HG03039 (cell line): ENCODE results near the gene ASIC2.

Source experiments
- ATAC-seq: cut with Tn5 transposase; IDR thresholded peaks from one replicate; pipeline ENCODE4 v1.9.1; 2021; ENCODE audit warnings: mild to moderate bottlenecking, moderate library complexity; ENCODE audit not compliant: unreplicated experiment

The ASIC2 gene

DNA sequence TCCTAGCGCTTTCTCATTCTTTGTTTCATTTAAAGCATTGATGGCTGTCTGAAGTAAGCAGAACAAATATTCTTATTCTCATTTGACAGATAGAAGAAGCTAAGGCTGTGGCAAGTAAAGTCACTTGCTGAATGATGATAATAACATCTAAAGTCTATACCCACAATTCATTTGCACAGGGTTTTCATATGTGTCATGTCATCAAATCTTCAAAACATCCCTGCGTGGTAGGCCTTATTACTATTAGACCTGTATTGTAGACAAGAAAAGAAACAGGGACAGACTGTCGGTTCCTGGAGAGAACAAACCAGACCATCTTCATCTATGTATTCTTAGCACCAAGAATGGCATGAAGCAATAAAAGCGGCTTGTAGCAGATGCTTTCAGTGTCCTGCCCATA lies 85.9 kb downstream of the ASIC2 start:
- ATAC-seq: no peak

DNA sequence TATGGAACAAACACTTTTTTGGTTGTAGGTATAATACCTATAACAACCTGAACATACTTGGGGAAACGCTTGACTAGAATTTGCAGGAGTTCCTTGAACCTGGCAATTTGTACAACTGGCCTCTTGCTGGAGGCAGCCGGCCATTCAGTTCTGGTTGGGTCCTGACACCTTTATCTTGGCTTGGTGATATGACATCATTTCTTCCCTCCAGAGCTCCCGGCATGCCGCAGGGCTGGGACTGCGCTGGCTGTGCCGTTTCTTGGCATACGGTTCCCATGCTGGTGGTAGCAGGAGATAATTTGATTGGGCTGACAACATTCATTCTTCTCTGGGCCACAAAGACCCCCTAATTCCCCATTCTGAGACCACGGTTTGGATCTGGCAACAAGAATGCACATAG lies 87.5 kb downstream of the ASIC2 start:
- ATAC-seq: no peak

DNA sequence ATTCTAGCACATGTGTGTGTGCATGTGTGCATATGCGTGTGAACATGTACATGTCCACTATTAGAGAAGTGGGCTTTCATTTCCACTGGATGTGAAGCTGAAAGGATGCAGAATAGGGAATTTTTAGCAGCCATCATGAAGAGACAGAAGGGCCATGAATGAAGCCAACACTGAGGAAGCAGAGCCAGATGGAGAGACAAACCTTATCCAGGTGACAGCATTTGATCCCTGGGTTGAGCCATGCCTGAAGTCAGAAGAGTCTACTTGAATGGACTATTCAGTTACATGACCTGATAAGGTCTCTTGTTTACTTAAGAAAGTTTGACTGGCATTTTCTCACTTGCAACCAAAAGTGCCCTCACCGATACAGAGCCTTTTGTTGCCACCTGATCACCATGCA lies 88.4 kb downstream of the ASIC2 start:
- ATAC-seq: no peak

DNA sequence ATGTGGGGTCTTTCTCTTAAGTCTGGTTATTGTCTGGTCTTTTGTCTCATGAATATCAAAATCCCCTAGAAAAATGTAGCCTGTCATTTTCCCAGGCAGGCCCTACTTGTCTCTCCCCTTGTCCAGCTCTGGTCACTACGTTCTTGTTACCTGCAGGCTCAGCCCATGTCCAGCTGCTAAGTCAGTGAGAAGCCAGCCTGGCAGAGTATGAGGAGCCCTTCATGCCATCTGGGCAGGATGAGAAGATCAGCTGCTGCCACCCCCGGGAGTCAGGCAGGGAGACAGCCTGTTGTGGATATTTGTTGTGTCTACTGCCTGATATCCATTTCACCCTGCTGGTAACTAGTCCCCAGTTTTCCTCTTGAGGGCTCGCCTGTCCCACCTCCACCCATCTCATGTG lies 88.9 kb downstream of the ASIC2 start:
- no peak for ATAC-seq

DNA sequence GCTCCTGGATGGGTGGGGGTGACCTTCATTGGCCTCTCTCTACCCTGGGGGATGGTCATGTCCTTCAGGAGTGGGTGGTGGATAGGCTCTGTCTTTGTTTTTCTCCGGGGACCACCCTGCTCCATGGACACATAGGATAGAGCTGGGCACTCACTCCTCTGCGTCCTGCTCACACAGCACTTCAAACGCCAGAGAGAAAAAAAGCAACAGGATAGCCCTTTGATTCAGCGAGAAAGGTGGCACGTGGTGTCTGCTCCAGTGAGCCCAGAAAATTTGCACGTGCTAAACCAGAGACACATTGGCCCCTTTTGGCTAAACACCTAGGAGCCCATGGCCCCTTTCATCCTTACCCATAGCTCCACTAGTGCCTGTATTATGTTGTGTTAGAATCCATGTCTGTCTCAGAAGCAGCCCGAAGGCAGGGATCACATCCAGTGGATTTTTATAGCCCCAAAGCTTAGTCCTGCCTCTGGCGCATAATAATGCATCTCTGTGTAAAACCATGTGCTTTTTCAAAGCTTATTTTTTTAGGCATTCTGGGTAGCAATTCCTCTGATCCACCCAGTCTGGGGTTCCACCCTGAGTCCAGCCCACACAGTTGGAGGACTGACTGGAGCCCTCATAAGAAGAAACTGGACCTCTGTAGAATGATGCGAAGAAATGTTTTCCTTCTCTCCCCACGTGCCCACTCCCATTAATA lies 90.1 kb downstream of the ASIC2 start:
- no peak for ATAC-seq

DNA sequence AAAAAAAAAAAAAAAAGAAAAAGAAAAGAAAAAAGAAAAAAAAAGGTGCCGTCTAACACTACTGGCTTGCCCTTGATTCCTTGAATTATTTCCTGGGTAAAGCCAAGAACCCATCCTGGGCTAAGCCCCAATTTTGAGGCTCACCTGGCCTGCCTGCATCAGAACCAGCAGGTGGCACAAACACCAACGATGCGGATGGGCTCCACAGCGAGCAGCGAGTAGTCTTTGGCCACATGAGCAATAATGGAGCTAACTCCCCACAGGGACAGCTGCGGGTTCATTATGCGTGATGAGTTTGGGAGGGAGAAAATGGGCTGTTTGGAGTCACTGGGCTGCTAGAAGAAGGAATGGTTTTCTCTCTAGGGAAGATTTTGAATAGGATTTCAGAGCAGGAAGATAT lies 91.1 kb downstream of the ASIC2 start:
- no peak for ATAC-seq

DNA sequence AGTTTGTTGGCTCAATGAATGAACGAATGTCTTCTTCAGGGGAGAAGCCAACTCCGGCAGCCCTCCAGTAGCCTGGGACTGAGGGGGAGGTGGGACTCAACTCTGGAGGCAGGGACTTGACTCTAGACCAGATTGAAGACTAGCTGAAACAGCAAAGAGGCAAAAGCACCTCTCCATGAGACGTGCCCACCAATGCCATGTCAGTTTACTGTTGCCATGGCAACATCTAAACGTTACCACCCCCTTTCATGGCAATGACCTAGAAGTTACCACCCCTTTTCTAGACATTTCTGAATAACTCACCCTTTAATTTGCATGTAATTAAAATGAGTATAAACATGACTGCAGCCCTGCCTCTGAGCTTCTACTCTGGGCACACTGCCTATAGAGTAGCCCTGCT lies 91.8 kb downstream of the ASIC2 start:
- no peak for ATAC-seq

DNA sequence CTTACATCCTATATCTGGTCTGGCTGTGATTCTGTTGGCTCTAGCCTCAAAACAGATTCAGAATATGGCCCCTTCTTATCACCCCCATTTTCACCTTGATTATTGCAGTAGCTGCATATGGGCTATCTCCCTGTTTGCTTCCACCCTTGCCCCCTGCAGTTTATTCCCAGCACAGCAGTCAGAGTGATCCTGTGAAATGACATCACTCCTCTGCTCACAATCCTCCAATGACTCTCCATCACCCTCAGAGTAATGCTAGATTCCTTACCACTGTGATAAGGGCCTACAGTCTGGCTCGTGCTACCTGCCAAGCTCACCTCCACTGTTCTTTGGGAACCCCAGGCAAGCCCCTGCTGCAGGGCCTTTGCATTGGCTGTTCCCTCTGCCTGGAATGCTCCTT lies 92.5 kb downstream of the ASIC2 start:
- ATAC-seq: no peak

DNA sequence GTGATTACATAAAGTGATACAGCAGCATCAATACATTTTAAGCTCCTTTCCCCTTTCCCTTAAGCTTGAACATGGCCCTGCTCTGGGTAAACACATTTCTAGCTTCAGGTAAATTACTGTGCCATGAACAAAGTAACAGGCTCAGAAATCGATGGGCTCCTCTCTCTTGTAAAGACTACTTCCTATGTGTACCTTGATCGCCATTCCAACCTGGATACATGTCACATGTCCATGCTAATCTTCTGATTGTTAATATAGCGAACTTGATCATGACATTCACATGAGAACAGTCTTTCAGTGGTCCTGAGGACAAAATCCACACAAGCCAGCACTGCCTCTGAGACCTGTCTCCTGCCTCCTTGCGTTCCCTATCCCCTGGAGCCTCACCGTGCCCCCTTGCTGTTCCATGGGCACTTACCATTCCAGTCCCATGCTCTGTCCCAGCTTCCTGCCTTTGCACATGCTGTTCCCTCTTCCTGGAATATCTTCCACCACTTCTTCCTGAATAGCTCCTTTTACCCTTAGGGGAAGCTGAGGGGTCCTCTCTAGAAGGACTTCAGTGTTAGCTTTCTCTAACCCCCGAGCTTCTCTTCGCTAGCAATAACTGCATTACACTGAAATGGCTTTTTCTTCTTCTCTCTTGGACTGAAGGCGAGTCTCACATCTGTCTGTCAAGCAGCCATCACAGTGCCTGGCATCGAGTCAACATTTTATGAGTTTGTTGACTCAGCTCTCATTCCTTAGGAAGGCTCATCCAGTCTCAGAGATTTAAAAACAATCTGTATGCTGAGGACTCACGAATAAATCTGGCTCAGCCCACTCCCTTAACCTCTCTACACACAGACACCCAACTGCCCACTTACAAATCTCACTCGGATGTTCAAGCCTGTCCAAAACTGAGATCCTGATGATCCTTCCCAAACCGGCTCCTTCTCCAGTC lies 93.3 kb downstream of the ASIC2 start:
- ATAC-seq: no peak

DNA sequence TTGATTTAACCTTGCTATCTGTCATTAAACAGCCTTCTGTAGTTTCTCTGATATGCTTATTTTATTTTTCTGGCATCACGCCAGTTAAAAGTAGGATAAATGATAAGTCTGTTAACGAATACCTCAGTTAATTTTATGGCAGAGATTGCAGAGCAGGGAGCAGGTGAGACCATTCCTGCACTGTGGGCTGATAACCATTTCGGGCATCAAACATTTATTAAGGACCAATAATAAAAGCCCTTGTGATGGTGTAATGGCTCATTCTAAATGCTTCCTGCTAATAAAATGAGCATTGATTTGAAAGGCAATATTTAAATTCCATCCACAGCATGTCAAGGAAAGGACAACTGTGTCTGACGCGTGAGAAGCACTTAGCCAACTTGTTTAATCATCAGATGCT lies 94.1 kb downstream of the ASIC2 start:
- no peak for ATAC-seq

DNA sequence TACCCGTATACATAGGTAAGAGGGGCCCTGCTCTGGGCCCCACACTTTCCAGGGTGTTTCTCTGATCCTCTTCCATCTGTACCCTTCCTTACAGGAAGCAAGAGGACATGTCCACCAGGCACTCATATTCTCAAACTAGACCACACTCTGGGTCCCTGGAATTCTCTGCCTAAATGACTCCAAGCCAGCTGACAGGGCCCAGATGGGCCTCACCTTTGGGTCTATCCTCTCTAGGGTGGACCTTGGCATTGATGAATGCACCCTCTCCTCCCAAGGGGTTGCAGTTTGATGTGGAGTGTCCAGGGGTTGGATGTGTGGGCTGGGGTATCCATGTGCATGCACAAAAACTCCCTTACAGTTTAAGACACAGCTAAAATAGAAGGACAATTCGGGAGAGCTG lies 95.8 kb downstream of the ASIC2 start:
- no peak for ATAC-seq

DNA sequence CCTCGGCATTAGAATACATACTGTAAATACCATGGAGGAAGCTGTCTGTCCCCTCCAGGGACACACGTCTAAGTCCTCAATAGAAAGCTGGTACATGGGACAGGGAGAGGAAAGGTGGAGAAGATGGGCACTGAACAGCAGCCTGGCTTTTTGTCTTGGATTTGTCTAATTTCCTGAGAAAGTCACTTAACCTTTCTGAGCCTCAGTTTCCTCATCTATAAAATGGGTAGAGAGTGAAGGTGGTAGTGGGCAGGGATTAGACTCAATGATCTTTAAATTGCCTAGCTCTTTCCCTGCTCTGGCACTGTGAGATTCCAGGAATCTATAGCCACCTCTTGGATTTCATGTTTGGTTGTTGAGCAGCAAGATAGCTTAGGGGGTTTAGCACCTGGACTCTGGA lies 96.2 kb downstream of the ASIC2 start:
- no peak for ATAC-seq

DNA sequence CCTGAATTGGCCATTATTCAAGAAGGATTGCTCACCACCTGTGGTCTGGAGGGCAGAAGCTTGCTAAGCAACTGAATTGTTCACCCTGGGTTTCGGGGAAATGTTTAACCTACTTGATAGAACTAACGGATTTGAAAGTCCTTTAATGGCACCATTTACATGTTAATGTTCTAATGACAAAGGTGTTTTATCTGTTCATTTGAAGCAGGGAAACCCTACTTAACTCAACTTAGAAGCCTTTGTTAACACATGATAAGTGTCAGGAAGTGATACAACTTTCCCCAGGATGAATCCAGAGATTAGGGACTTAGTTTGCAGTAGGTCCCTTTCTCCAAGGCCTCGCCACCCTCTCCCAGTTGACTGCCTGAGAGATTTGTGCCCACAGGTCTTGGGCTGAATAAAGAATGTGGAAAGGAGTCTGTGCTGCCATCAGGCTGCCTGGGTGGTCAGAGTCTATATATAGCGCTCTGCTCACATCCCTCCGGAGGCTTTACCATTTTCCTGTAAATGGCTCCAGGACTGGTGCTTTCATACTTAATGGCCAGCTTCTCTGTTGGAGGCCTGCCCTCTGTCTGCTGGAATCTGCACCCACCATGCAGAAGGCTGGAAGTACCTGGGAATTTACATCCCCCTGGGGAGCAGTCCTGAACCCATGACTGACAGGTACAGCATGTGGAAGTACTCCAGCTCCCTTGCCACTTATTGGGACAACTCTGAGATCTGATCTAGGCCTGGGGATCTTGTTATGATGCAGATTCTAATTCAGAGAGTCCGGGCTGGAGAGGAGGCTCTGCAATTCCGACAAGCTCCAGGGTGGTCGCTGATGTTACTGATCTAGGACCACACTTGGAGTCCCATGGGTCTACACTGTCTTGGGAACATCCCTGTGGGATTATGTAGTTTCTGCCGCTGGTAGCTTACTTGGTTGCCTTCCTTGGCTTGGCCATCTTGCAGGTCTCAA lies 99.9 kb downstream of the ASIC2 start:
- no peak for ATAC-seq

DNA sequence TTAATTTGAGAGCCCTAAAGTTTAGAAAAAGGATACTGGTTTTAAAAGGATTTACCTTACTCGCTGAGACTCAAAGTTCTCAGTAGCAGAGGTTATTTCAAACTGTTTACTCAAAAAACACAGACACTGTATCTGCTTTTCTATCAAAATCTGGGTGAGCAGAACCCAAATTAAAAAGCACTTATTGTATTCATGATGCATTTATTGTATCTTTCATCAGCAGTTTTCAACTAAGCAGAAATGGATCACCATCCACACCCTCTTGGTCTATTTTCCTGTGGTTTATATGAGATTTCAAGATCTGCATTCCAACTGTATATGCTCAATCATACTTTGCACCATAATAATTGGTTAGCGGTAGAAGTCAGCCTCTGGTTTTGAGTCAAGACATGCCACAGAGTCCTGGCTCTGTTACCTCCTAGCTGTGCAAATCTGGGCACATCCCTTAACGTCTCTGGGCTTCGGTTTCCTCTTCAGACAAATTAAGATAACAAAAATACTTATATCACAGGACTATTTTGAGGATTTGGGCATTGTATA lies 109.5 kb downstream of the ASIC2 start:
- no peak for ATAC-seq

DNA sequence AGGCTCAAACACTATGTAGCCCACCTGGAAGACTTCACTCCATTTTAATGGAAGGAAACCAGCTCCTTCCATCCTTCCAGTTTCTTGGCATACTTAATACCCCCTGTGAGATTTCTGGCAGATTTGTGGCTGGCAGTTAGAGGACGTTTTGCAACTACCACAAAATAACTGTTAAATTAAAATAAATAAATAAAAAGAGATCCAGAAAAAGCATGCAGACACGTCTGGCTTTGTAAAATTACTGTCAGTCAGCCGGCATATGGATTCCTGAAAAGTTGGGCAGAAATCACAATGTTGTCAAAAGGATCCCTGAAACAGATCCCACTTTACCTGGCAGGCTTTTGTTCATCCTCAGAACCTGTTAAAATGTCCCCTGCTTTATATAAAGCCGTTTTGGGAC lies 113.9 kb downstream of the ASIC2 start:
- ATAC-seq: no peak

DNA sequence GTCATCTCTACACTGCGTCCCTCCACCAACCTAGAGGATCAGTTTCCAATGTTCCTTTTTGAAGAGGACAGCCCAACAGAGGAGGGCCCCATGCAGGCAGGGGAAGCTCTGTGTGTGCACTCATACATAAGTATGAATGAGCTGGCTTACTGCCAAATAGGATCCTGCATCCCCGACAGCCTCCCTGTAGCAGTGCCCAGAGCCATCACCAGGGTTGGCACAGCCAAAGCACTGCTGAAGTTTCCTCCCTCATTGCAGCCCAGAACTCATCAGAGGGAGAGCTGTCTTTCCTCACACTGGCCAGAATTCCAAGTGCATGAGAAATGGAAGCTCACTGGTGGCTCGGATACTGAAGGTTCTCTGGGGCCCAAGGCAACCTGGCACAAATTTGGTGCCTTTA lies 114.4 kb downstream of the ASIC2 start:
- no peak for ATAC-seq

DNA sequence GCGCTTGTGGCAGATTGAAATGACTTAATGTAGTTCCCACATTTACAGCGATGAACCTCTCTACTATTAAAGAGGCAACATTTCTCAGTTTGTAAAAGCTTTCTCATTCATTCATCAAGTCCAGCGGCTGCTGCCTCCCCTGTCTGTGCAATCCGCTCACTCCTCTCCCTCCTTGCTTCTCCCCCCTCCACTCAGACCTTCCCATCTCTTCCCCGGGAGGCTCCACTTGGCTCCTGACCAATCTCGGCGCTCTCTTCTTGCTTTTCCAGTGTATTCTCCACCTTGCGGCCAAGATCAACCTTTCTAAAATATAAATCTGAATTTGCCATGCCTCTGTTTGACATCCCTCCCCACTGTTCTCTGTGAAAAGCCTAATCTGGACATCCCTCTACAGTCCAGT lies 117.5 kb downstream of the ASIC2 start:
- no peak for ATAC-seq

DNA sequence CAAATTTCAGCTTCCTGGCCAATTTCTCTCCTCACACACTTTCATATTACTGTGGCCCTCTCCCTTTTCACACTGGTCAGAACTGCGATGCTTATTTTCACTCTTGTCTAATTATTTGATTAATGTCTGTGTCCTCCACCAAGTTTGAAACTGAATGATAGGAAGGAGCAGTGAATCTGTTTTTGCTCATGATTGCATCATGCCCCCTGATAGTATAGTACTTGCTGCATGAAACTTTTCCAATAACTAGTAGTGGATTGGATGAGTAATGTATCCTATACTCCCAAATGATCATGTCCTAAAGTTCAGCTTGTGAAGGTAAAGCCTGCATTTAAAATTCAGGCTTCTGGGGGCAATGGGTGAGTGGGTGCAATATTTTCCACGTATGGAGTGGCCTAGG lies 121.2 kb downstream of the ASIC2 start:
- ATAC-seq: no peak

DNA sequence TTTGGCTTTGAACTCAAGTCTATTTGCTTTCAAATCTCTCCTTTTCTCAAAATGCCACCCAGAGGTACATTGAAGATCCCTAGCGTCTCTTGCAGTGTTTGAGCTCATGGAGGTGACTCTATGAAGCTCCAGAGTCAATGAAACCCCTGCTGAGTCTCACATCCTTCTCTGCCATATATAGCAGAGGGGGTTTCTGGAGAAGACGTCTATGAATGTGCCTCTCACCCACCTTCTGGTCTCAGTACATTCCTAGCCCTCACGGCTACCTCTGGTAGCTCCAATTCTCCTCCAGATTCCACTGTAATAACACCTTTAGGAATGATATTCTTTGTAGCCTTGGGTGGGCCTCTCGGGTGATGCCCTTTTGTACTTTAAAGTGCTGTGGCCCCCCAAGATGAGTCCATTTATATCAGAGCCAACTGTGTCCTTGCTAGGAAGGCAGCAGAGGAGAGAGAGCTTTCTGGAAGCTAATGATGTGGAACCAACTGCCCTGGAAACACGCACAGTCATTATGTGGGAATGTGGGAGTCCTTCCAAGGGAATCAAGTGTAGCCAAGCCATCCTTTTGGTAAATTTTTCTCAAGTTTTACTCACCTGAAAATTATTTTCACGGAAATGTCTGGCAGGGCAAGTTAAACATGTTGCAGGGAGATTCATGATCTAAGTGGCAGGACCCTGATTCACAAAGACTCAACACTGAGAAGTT lies 123.4 kb downstream of the ASIC2 start:
- ATAC-seq: no peak

DNA sequence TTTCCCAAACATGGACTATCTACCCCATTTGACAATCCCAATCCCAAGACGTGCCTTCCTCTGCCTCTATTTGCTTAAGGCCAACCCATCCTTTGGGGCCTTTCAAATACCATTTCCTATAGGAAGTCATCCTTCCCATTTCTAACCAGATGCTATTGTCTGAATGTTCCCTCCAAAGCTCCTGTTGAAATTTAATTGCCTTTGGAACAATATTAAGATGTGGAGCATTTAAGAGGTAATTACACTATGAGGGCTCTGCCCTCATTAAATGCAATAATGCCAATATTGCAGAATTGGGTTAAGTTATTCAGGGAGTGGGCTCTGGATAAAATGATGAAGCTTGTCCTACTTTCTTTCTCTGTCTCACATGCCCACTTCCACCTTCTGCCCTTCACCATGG lies 125.4 kb downstream of the ASIC2 start:
- ATAC-seq: no peak
